GM20000 (cell line): ENCODE results near the gene SAYSD1.

Source experiments
- DNase-seq: peaks from one replicate; pipeline ENCODE4 v3.0.0; 2012; ENCODE audit warnings: low spot score
- CTCF ChIP-seq: IDR thresholded peaks from 2 replicates; pipeline ENCODE4 v1.5.1; 2012; ENCODE audit warnings: mild to moderate bottlenecking, control low read depth; ENCODE audit errors: extremely low read depth, missing control alignments

SAYSD1 gene

GRCh38 chr6:39078695-39079094 is 36.3 kb downstream of the SAYSD1 start:
- DNase-seq: no peak
- TF ChIP-seq CTCF: no peak

GRCh38 chr6:39077882-39078594 is 36.9 kb downstream of the SAYSD1 start:
- TF ChIP-seq CTCF: no peak
- DNase-seq: no peak

GRCh38 chr6:39076623-39077535 is 38.1 kb downstream of the SAYSD1 start:
- no peak for TF ChIP-seq CTCF
- no peak for DNase-seq

- TF ChIP-seq CTCF: no peak
- no peak for DNase-seq
Observed at GRCh38 chr6:39075807-39076622, 39.0 kb downstream of the SAYSD1 start.

GRCh38 chr6:39075010-39075686 is 39.8 kb downstream of the SAYSD1 start:
- TF ChIP-seq CTCF: no peak
- DNase-seq: no peak

GRCh38 chr6:39074486-39074885 is 40.5 kb downstream of the SAYSD1 start:
- DNase-seq: no peak
- TF ChIP-seq CTCF: no peak
